EL (cell line): Measurements from ENCODE around the gene AKR1C2.
"Not testable (repeated sequence)": the region's sequence is repeated elsewhere in the genome, so short reads cannot be mapped to it uniquely, and the experiment has no call there.

Experiments
- DNase-seq: peaks from one replicate; pipeline ENCODE4 v3.0.0-alpha.2; 2016

AKR1C2 gene

DNA sequence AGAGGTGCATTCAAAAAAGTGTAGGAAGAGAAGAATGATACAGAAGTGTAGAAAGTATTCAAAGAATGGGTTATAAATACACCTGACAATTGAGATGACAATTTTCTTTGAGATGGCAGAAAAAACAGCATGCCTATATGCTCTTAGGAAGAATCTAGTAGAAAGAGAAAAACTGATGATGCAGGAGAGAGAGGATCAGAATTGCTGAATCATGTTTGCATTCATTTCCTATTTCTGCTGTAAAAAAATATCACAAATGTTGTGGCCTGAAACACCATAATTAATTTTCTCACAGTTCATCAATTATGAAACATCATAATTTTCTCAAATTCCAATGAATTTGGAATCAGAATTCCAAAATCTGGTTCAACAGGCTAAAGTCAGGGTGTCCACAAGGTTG is 50.3 kb downstream of the AKR1C2 start:
- no peak for DNase-seq

DNA sequence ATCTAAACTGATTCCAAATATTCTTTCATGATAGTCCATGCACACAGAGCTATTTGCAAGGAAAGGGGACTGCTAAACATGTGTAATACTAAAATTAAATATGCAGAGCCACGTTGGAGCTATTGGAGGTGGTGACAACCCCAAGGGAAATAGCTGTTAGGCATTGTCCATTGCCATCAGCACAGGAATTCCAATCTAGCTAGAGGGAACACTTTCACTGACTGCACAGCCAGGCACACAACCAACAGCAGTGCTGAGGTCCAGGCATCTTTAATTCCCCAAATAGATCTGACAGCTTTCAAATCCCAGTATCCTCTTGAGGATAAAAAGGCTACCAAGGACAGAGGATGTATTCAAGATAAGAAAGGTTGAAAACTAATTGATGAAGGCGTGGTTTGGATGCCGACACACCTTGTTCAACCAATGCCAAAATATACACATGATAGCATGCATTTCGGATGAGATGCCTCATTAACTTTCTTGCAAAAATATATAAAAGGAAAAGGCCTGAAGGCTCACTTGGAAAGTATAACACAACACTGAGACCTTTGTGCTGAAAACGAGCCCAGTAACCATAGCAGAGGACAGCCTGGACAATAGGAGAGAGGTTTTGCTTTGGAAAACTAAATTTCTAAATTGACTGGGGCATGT is 52.0 kb downstream of the AKR1C2 start:
- not testable (repeated sequence) for DNase-seq

DNA sequence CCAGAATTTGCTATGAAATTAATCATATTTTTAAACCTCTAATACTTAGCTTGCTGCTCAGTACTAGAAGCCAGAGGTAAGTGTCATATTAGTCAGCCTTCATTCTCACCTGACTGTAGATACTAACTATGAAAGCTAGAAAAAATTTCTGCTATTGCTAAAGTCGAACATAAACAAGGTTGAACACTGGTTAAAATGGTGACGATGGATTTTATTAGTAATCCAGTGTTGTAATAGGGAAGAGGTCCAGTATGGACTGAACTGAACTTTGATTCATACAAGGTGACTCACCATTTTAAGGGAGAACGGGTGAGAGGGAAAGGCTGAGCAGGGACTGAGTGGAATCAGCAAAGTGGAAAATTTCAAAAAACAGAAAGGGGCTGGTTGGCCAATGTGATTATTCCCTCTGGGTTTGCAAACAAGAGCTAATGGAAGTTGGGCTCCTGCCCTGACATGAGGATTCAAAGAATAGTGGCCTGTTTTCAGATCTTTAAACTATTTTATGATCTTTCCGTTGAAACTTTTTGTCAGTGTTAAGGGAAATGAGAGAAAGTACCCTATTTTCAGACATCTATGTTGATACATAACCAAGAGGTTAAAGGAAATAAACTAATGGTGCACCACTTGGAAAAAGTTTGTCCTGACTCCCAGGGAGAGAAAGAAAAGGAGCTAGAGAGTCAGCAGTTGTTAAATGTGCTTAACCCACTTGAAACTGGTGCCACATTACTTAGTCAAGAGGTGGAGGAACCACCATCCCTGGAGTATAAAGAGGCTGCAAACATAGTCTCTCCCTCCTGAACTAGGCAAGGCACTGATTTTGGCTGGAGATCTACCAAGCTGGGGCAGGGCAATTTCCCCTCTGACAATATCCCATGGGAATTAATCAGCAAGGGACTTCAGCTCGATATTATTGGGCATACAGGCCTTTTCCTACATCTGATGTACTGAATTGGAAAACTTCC is 55.7 kb downstream of the AKR1C2 start:
- DNase-seq = peak; percentile 86

DNA sequence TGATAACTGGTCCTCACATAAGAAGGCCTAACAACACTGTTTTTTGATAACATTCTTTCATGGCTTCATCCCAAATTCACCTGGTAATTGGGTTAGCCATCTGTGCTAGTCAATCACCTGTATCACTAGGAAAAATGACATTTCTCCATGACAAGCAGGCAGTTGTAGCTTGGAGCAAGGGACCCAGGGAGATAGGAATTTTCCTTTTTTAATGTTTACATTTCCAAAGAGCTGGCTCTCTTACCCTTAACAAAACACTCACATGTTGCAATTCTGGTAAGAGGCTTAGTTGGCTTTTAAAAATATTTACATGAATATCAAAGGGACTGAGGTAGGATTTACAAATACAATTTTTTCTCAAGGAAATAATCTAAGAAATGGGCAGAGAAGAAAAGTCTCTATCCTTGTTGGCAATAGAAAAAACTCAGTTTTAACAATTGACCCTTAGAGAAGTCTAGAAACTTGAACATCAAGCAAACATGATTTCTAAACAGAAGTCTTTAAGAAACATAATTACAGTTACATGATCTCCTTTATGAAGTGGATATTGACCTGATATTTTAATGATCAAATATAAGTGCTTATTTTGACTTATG is 56.5 kb downstream of the AKR1C2 start:
- DNase-seq = peak; percentile 5

DNA sequence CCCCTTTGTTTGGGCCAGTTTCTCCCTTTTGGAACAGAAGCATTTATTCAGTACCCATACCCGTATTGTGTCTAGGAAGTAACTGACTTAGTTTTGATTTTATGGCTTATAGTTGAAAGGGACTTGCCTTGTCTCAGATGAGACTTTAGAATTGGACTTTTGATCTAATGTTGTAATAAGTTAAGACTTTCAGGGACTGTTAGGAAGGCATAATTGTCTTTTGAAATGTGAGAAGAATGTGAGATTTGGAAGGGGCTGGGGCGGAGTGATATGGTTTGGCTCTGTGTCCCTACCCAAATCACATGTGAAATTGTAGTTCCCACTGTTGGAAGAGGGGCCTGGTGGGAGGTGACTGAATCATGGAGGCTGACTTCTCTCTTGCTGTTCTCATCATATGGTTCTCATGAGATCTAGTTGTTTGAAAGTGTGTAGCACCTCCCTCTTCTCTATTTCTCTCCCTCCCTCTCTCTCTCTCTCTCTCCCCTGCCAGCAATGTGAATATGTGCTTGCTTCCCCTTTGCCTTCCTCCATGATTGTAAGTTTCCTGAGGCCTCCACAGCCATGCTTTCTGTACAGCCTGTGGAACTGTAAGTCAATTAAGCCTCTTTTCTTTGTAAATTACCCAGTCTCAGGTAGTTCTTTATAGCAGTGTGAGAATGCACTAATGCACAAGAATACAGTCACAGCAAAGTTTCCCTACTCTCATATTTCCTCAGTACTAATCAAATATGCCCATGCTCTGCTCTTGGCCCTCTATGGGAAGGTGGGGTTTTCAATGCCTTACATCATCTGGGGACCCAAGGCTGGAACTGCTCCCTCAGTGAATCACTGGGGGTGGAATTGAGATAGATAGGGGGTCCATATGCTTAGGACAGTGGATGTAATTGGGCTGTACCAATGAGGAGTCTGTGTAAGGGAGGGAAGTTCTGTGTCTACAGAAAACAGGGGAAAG is 57.6 kb downstream of the AKR1C2 start:
- DNase-seq = no peak

DNA sequence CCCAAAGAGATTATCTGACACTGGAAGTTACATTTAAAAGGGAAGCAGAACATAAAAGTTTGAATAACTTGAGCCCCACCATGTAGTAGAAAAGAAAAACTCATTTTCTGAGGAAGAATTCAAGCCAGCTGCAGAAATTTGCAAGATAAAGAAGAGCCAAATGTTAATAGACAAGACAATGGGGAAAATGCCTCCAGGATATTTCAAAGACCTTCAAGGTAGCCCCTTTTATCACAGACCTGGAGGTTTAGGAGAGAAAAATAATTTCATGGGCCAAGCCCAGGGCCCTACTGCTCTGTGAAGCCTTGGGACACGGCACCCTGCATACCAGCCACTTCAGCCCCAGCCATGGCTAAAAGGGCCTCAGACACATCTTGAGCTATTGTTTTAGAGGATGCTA is 58.8 kb downstream of the AKR1C2 start:
- no peak for DNase-seq

DNA sequence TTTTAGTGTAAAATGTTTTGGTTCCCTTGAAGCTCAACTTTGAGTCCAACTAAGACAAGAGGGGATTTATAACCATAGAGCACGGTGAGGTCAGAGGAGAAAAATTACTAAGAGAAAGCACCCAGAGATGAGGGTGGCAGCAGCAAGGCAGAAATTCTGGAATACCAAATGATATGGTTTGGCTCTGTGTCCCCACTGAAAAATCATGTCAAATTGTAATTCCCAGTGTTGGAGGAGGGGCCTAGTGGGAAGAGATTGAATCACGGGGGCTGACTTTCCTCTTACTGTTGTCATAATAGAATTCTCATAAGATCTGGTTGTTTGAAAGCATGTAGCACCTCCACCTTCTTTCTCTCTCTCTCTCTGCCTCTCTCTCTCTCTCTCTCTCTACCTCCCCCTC is 59.8 kb downstream of the AKR1C2 start:
- no peak for DNase-seq

DNA sequence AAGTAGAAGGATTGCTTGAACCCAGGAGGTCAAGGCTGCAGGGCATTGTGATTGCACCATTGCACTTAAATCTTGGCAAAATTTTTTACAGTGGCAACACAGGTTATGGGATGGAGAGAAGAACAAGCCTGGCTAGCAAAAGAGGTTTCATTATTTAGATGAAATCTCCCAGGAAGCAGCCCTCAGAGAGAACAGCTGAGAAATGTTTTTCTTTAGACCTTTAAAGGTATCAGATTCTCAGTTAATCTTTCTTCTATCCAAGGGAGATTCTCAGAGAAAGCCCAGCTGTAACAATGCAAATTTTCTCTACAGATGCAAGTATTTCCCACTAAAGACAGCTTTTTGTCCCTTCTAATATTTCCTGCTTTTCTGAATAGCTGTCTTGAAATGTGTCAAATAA is 60.2 kb downstream of the AKR1C2 start:
- DNase-seq = not testable (repeated sequence)

DNA sequence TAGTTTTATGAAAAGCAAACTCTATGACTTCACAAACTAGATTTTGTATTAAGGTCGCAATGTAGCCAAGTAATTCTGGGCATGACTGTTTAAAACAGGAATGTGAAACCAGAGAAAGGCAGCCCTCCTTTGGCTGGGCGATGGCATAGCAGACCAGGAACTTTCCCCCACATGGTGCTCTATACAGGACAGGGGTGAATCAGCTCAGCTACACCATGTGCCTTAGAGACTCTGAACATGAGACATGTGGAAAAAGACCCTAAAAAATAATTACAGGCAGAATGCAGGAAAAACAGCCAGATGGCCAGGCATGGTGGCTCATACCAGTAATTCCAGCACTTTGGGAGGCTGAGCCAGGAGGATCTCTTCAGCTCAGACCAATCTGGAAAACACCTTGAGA is 60.7 kb downstream of the AKR1C2 start:
- peak; percentile 57 for DNase-seq

DNA sequence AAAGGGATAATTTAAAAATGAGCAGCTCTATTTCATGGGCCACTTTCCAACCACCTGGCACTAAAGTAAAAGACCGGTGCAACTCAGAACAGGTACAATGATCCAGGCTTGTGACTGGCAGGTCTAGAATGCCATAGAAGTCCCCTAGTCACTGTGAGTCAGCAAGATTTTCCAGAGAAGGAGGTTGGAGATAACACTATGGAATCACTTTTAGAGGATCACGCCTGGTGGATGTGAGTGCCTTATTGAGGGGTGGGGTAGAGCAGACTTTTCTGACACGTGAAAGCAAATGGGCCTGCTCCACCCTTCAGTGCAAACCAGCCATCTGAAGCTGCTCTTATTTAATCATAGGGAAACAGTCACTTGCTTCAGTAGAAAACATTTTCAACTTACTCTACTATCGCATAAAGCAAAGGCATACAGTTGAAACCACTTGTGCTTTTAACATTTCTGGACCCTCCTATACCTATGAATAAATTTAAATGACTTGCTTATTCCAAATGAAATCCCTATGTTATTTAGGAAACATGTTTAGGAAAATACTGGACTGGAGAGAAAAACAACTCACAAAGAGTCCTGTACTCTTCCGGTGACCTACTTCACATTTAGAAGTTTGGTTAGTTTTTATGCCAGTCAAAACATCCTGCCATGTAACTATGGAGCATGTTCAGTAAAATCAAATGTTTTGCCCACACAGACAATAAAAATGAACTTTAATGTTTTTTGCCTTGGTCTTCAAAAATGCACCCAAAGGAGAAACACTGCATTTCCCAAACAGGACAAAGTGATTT is 61.9 kb downstream of the AKR1C2 start:
- no peak for DNase-seq

DNA sequence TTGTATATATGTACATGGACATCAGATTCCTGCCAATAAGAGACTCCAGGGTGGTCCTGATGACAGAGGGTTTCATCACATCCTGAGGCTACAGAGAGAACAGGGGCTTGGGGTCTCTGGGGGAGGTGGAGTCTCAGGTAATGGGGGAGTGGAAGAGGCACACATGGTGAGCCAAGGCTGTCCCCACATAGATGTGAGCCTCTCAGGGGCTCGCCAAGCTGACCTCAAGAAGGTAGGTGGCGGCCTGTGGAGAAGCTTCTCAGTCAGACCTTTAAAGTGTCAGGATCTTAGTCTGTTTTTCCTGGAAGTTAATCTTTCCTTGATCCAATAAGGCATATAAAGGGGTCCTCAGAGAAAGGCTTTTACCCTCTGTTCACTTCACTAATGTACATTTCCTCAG is 62.7 kb downstream of the AKR1C2 start:
- not testable (repeated sequence) for DNase-seq

DNA sequence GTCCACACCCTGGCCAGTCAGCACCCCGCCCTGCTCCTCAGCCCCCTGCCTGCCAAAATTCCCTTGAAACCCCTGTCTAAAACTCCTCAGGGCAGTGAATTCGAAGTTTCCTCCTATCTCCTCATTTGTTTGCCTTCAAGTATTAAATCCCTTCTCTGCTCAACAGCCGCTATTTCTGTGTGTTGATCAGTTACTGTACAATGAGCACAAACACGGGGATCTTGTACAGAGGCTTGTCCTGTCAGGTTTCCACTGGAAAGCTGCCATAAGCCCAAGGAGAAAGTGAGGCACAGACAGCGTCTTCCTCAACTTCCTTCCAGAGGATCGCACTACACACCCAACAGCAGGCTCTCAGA is 63.6 kb downstream of the AKR1C2 start:
- DNase-seq = not testable (repeated sequence)

DNA sequence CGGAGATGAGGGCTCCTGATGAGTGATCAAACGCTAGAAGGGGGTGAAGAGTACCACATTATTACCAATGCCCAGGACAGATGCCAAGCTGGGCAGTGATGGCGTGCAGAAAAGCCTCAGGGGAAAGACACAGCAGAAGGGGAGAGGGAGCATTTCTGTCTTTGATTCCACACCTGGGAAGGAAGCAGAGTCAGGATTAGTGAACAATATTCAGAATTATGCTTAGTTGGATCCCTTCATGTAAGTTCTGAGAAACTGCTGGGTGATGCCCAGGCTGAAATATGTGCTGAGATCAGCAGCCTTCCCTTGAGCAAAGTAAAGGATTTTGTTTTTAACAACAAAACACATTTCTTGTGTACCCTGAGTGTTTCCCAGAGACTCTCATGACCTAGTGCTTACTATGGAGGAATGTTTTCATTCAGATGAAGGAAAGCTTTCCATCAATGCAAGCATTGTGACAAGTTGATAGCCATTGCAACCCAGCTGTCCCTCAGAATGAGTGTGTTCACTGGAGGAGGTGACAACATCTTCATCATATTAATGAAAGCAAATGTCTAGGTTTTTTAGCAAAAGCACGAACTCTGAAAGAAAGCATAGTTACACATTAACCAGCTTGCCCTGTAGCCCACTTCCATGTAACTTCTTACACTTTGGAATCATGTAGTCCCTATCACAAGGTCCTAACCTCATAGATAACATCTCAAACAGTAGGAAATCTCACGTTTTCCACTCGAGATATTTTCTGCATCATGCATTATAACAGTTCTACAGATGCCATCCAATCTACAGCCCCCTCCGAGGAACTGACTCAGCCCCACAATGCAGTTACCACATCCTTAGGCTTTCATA is 64.2 kb downstream of the AKR1C2 start:
- DNase-seq = no peak
